Panc1 (cell line): ENCODE results near the gene SRGAP3. TPM values are rescaled to one million over a fixed set of nuclear protein-coding genes. Genes with fewer than 3 reads are reported as not detected.

ENCODE experiments used
- ATAC-seq: fragments of 200-7000 bp; cut with Tn5 transposase; 2 replicates; pipeline ENCODE4 v1.9.1; 2020; ENCODE audit warnings: mild to moderate bottlenecking, moderate library complexity
- BruUV-seq: library from RNA; stranded (reverse); fragments of 400-500 nt; replicated peaks from 2 replicates; lab custom pipeline; 2021; lab: Mats Ljungman, UMichigan
- CTCF ChIA-PET: fragments of 300-600 bp; sonication (Branson Sonifier 250); formaldehyde crosslinking; loops from one replicate; lab custom pipeline; 2022; ENCODE audit warnings: antibody characterized with exemption; lab: Charles Lee
- POLR2A ChIA-PET: fragments of 300-600 bp; sonication (Branson Sonifier 250); formaldehyde crosslinking; loops from one replicate; lab custom pipeline; 2022; ENCODE audit warnings: antibody characterized with exemption; lab: Charles Lee
- DNase-seq: peaks from one replicate; pipeline ENCODE4 v3.0.0-alpha.2; 2010; ENCODE audit warnings: low read depth, low spot score
- H3K27ac ChIP-seq: 2 replicates; pipeline ENCODE4 v1.5.1; 2011; ENCODE audit warnings: mild to moderate bottlenecking, low read length, inconsistent platforms
- H3K27me3 ChIP-seq: fragments of 200-500 bp; sonication (Bioruptor generic); 2 replicates; pipeline ENCODE4 v1.6.0; 2014; ENCODE audit warnings: low read length, inconsistent platforms; ENCODE audit not compliant: control insufficient read depth, insufficient read depth
- H3K36me3 ChIP-seq: fragments of 200-500 bp; sonication (Bioruptor generic); 2 replicates; pipeline ENCODE4 v1.5.1; 2014; ENCODE audit warnings: inconsistent platforms, mild to moderate bottlenecking, low read length, moderate library complexity; ENCODE audit not compliant: control insufficient read depth, insufficient read depth
- H3K4me1 ChIP-seq: 2 replicates; pipeline ENCODE4 v1.5.1; 2011; ENCODE audit warnings: inconsistent platforms, mild to moderate bottlenecking, low read length, moderate library complexity; ENCODE audit not compliant: control insufficient read depth, insufficient read depth
- H3K4me3 ChIP-seq, 2 experiments: 2 replicates each; pipeline ENCODE4 v1.5.1; 2011 to 2012; ENCODE audit warnings: low read depth in 2 of 2, low read length in 2 of 2, mild to moderate bottlenecking in 2 of 2, inconsistent platforms in 1 of 2, moderate library complexity in 1 of 2
- H3K9me3 ChIP-seq: fragments of 200-500 bp; sonication (Bioruptor generic); 2 replicates; pipeline ENCODE4 v1.5.1; 2014; ENCODE audit warnings: low read depth, mild to moderate bottlenecking, inconsistent platforms, low read length, moderate library complexity; ENCODE audit not compliant: control insufficient read depth, insufficient read depth
- CTCF ChIP-seq: fragments of 450-650 bp; IDR thresholded peaks from 2 replicates; pipeline ENCODE4 v1.5.1; 2017; ENCODE audit warnings: mild to moderate bottlenecking
- REST ChIP-seq, 2 experiments: IDR thresholded peaks; 2 replicates each; pipeline ENCODE4 v1.6.1; 2011 to 2012; ENCODE audit warnings: low read depth in 2 of 2, control low read depth in 1 of 2, low read length in 1 of 2, mild to moderate bottlenecking in 1 of 2, moderate library complexity in 1 of 2; ENCODE audit not compliant: insufficient read depth in 1 of 2
- SIN3A ChIP-seq: IDR thresholded peaks from 2 replicates; pipeline ENCODE4 v1.6.1; 2012; ENCODE audit warnings: low read depth, mild to moderate bottlenecking, low read length, moderate library complexity, borderline replicate concordance; ENCODE audit not compliant: insufficient read depth
- in situ Hi-C: cut with HindIII; loops from 2 replicates; pipeline ENCODE4 v1.10.0; 2016; ENCODE audit warnings: low sequenced_read_pairs, low pct_unique_long_range_greater_than_20kb
- intact Hi-C: fragments of 100-400 bp; cut with micrococcal nuclease; formaldehyde crosslinking; loops from one replicate; pipeline ENCODE4 v1.10.0; 2022; ENCODE audit not compliant: unreplicated experiment
- total RNA-seq: library from RNA; stranded (reverse); gene quantifications from one replicate; pipeline ENCODE4 v1.2.1, GENCODE V29; 2021; ENCODE audit not compliant: unreplicated experiment

The SRGAP3 gene
- total RNA-seq, 1 experiment from 2014 or later, result 0.82 TPM

GRCh38 chr3:9251055-9251786 is 1.8 kb upstream of the SRGAP3 start:
- Histone ChIP-seq H3K27ac (no peak overlapping the region), H3K27me3 (no peaks in the 10 kb centered on the region; the same call in 1 of the 2 replicates), H3K9me3 (no peaks in the 10 kb centered on the region), H3K4me1 (no peaks in the 10 kb centered on the region; the same call in 1 of the 2 replicates), H3K36me3 (no peaks in the 10 kb centered on the region), H3K4me3 (no peak overlapping the region)
- in situ Hi-C loops (no loop called here), intact Hi-C loops (no loop called here)
- POLR2A ChIA-PET, result no interaction called here
- CTCF ChIA-PET, result interaction anchor here (0.6 kb wide), 1 partner anchor 124 kb away, joined by 5 read pairs; no protein-coding TSS in a partner anchor
- BruUV-seq, result no TSS peak
- no peak for TF ChIP-seq SIN3A
- DNase-seq (no peak), ATAC-seq (no peak)

GRCh38 chr3:9250236-9250635 is 790 bp upstream of the SRGAP3 start:
- no TSS peak for BruUV-seq
- H3K27ac ChIP-seq, result no peak overlapping the region

More at GRCh38 chr3:9250236-9250635, 790 bp upstream of the SRGAP3 start:
- ChIA-PET CTCF (interaction anchor here (0.6 to 0.7 kb wide), 2 partner anchors 123 to 263 kb away, joined by 3 to 5 read pairs; no protein-coding TSS in a partner anchor), POLR2A (no interaction called here)
- peak; percentile 22; the same call in 1 of the 2 replicates for TF ChIP-seq CTCF
- TF ChIP-seq SIN3A, result no peak
- TF ChIP-seq REST (IDR thresholded peaks at IDR 0.05; ENCODE audit: insufficient read depth in 1 of 2, low read depth in 2 of 2, low read length in 1 of 2), result no peak
- Histone ChIP-seq H3K4me1 (no peaks in the 10 kb centered on the region; the same call in 1 of the 2 replicates), H3K4me3 (no peak overlapping the region), H3K9me3 (no peaks in the 10 kb centered on the region), H3K36me3 (no peaks in the 10 kb centered on the region), H3K27me3 (no peaks in the 10 kb centered on the region; the same call in 1 of the 2 replicates)
- DNase-seq (no peak), ATAC-seq (no peak)
- in situ Hi-C loops, result no loop called here
- intact Hi-C loops, result no loop called here
